ENCODE measurements around the gene ALOX12B. TPM values are rescaled to one million over a fixed set of nuclear protein-coding genes. Genes with fewer than 3 reads are reported as not detected.

ALOX12B gene
- total RNA-seq (2022; extraction: Qiagen RNA extraction) = 1.1 to 2.3 TPM (median 1.8 TPM) in 5 replicates

DNA sequence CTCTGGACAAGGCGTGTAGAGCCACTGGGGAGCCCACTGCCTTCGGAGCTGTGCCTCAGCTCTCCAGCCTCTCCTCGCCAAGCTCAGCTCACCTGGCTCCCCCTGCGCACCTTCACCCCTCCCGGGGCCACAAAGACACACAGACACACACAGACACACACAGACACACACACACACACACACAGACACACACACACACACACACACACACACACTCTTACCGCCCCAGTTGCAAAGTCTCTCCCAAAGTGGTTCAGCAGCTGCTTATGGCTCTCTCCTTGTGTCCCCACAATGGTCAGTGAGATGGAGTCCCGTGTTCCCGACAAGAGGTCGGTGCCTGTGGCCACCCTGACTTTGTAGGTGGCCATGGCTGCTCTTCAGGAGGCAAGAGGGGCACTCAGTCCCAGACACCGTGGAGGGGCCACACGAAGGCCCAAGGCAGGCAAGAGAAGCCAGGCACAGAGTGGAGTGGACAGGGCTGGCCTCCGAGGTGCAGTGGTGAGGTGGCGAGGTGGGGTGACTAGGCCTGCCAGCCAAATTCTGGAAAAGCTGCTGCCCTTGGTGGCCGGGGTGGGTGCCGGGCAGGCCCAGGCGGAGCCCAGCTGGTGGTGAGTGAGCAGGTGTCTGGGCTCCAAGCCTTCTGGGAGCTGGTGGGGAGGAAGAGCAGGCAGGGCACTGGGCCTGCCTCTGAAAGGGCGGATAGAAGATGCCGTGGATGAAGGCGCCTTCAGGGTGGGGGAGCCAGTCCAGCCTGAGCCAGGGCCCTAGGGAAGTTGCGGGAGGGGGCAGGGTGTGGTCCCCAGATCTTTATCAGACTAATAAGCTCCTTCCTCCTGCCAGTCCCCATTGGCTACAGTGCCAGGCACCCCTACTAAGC lies at the start of gene ALOX12B:
Gene ALOX12B, minus strand, starts transcription at position 642 of the 877 bp plus-strand sequence. Its CDS starts 274 bp downstream, at position 368.

DNA sequence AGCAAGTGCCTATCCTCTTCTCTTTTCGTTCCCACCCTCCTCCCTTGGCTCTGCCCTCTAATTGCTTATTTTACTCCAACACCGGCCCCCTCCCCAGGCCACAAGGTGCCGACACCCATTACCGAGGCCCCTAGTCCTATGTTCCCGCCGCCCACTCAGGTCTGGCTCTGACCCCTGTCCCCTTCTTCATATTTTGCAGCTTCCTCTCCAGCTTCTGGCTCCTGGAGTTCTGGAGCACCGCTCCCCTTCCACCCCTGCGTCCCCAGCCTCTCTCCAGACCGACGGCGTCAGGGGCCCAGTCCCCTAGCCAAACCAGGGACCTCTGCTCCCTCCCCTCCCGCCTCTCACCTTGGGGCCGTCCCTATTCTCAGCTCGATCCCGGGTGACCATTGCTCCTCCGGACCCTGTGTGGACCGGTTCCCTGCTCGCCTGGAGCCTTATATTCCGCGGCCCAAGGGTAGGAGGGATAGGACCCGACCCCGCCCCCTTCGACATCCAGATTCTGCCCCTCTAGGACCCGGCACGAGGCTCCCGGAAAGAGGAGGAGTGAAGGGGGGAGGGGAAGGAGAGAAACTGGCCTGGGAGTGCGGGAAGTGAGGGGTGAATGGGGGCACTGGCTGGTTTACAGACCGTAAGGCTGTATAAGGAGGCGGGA lies 36.3 kb upstream of the ALOX12B start, which contains the start of gene HES7:
Gene HES7, minus strand, starts transcription at position 412 of the 655 bp plus-strand sequence. Its CDS starts 22 bp downstream, at position 390.

DNA sequence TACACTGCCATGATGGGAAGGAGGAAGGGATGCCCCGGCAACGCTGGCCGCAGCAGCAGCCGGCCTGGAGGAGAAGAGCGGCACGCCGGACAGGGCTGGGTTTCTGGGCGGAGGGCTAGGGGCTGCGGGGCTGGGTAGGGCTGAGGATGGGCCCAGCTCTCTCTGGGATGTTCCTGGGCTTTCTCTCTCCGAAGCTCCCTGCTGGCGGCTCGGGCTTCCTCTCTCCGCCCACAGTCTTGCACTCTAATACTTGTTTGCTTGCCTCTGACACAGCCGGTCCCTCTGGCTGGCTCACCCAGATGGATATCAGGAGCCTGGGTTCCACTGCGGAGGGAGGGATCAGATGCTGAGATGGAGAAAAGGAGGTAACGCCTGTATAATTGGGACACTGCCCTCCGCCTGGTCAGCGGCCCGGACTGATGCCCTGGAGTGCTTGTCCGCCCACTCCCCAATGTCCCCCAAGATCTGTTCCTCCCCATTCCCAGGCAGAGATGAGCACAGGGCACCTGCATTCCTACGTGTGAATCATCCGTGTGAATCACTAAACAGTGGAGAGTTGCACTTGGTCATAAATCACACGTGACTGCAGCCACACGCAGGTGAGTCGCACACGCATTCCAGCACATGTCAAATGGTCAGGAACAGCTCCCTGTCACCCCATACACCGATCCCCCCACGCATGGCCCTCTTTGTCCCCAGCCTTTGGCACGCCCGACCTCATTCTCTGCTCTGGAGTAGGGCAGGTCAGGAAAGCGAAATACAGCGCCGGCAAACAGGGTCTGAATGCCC lies 30.7 kb upstream of the ALOX12B start, which contains the start of gene ALOXE3:
Gene ALOXE3, minus strand, starts transcription at position 535 of the 789 bp plus-strand sequence. Its CDS starts 524 bp downstream, at position 11.

DNA sequence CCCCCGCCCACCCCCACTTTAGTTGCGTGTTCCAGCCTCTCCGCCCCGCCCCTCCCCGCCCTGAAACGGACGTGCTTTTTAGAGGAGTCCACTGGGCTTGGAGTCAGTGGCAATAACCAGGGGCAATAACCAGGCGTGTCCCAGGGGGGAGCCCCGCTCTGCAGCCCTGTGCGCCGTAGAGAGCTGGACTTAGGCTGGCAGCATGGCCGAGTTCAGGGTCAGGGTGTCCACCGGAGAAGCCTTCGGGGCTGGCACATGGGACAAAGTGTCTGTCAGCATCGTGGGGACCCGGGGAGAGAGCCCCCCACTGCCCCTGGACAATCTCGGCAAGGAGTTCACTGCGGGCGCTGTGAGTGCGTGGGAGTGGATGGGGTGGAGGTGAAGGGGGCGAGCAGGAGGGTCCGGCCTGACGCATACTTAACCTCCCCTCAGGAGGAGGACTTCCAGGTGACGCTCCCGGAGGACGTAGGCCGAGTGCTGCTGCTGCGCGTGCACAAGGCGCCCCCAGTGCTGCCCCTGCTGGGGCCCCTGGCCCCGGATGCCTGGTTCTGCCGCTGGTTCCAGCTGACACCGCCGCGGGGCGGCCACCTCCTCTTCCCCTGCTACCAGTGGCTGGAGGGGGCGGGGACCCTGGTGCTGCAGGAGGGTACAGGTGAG lies 48.4 kb downstream of the ALOX12B start, which contains the start of gene ALOX15B:
Gene ALOX15B, plus strand, starts transcription at position 106 of the 657 bp plus-strand sequence. Its CDS starts 97 bp downstream, at position 203.

Other genes with a start within 250 kb of the ALOX12B start
- gene TMEM88, start 232.7 kb downstream of the ALOX12B start, total RNA-seq (2022; extraction: Qiagen RNA extraction) = 0.33 to 1.1 TPM (median 0.63 TPM) in 5 replicates
- gene NAA38, start 230.2 kb downstream of the ALOX12B start, total RNA-seq (2022; extraction: Qiagen RNA extraction) = 189 to 232 TPM (median 231 TPM) in 5 replicates
- 19.3 to 20.9 TPM (median 19.8 TPM) in 5 replicates for gene CYB5D1, start 229.7 kb downstream of the ALOX12B start, total RNA-seq (2022; extraction: Qiagen RNA extraction)
- 58.9 to 64.5 TPM (median 61.3 TPM) in 5 replicates for gene CHD3, start 198.9 kb downstream of the ALOX12B start, total RNA-seq (2022; extraction: Qiagen RNA extraction)
- gene RNF227, start 171.4 kb downstream of the ALOX12B start, total RNA-seq (2022; extraction: Qiagen RNA extraction) = 0.98 to 2.0 TPM (median 1.2 TPM) in 5 replicates
- gene KCNAB3, start 157.9 kb downstream of the ALOX12B start, total RNA-seq (2022; extraction: Qiagen RNA extraction) = 1.7 to 3.9 TPM (median 2.6 TPM) in 5 replicates
- gene TRAPPC1, start 155.8 kb downstream of the ALOX12B start, total RNA-seq (2022; extraction: Qiagen RNA extraction) = 294 to 356 TPM (median 306 TPM) in 5 replicates
- 37.3 to 47.1 TPM (median 40.3 TPM) in 5 replicates for gene CNTROB, start 155.5 kb downstream of the ALOX12B start, total RNA-seq (2022; extraction: Qiagen RNA extraction)
- 0.05 to 0.39 TPM (median 0.36 TPM) in 4 of 5 replicates, not detected in the other for gene GUCY2D, start 85.1 kb downstream of the ALOX12B start, total RNA-seq (2022; extraction: Qiagen RNA extraction)
- gene ALOX15B, start 48.7 kb downstream of the ALOX12B start, total RNA-seq (2022; extraction: Qiagen RNA extraction) = 0.09 to 0.20 TPM (median 0.18 TPM) in 5 replicates
- 6.5 to 9.5 TPM (median 6.9 TPM) in 5 replicates for gene ALOXE3, start 30.8 kb upstream of the ALOX12B start, total RNA-seq (2022; extraction: Qiagen RNA extraction)
- 1.8 to 6.1 TPM (median 5.3 TPM) in 5 replicates for gene HES7, start 36.4 kb upstream of the ALOX12B start, total RNA-seq (2022; extraction: Qiagen RNA extraction)
- 51.7 to 60.6 TPM (median 55.9 TPM) in 5 replicates for gene PER1, start 64.7 kb upstream of the ALOX12B start, total RNA-seq (2022; extraction: Qiagen RNA extraction)
- gene VAMP2, start 75.2 kb upstream of the ALOX12B start, total RNA-seq (2022; extraction: Qiagen RNA extraction) = 26.5 to 31.9 TPM (median 31.1 TPM) in 5 replicates
- gene TMEM107, start 88.7 kb upstream of the ALOX12B start, total RNA-seq (2022; extraction: Qiagen RNA extraction) = 18.8 to 22.9 TPM (median 20.7 TPM) in 5 replicates
- 4.8 to 8.8 TPM (median 8.2 TPM) in 5 replicates for gene BORCS6, start 102.5 kb upstream of the ALOX12B start, total RNA-seq (2022; extraction: Qiagen RNA extraction)
- gene AURKB, start 122.9 kb upstream of the ALOX12B start, total RNA-seq (2022; extraction: Qiagen RNA extraction) = 142 to 164 TPM (median 153 TPM) in 5 replicates
- gene CTC1, start 160.3 kb upstream of the ALOX12B start, total RNA-seq (2022; extraction: Qiagen RNA extraction) = 13.7 to 20.1 TPM (median 16.4 TPM) in 5 replicates
- gene PFAS, start 161.6 kb upstream of the ALOX12B start, total RNA-seq (2022; extraction: Qiagen RNA extraction) = 39.8 to 50.2 TPM (median 45.6 TPM) in 5 replicates
- gene RANGRF, start 201.0 kb upstream of the ALOX12B start, total RNA-seq (2022; extraction: Qiagen RNA extraction) = 35.4 to 45.9 TPM (median 43.4 TPM) in 5 replicates
- 5.5 to 8.5 TPM (median 7.0 TPM) in 5 replicates for gene SLC25A35, start 207.7 kb upstream of the ALOX12B start, total RNA-seq (2022; extraction: Qiagen RNA extraction)
- not detected in 5 replicates for gene ARHGEF15, start 222.5 kb upstream of the ALOX12B start, total RNA-seq (2022; extraction: Qiagen RNA extraction)